Mucosa of stomach (tissue), 1 donor: ENCODE results near the gene EFNB3.

Experiments used
- H3K27me3 ChIP-seq: one replicate; pipeline ENCODE4 v1.7.0; 2013; ENCODE audit warnings: mild to moderate bottlenecking, low read length; ENCODE audit not compliant: control insufficient read depth, insufficient read depth
- H3K36me3 ChIP-seq: one replicate; pipeline ENCODE4 v1.7.0; 2013; ENCODE audit warnings: low read length; ENCODE audit not compliant: control insufficient read depth, insufficient read depth
- H3K4me1 ChIP-seq: one replicate; pipeline ENCODE4 v1.7.0; 2013; ENCODE audit warnings: mild to moderate bottlenecking, low read length; ENCODE audit not compliant: control insufficient read depth, insufficient read depth
- H3K4me3 ChIP-seq: one replicate; pipeline ENCODE4 v1.7.0; 2013; ENCODE audit warnings: low read length
- H3K9ac ChIP-seq: one replicate; pipeline ENCODE4 v1.7.0; 2013; ENCODE audit warnings: mild to moderate bottlenecking, low read length, moderate library complexity
- H3K9me3 ChIP-seq: one replicate; pipeline ENCODE4 v1.7.0; 2013; ENCODE audit warnings: mild to moderate bottlenecking, low read length, moderate library complexity; ENCODE audit not compliant: control insufficient read depth
- donor health status: Pancreatic carcinoma.

Gene EFNB3

GRCh38 chr17:7715936-7716886 is 11.2 kb downstream of the EFNB3 start:
- Histone ChIP-seq H3K4me3 (peak overlapping the region; percentile 18), H3K36me3 (no peaks in the 10 kb centered on the region), H3K27me3 (peaks cover 67% of the 10 kb centered on the region), H3K9me3 (no peaks in the 10 kb centered on the region), H3K4me1 (peaks cover 23% of the 10 kb centered on the region), H3K9ac (peak overlapping the region; percentile 59)

- H3K4me3 ChIP-seq = peak within 1 kb of the TSS; percentile 18
- H3K27me3 ChIP-seq = peaks cover 58% of the 10 kb centered on the region
- H3K36me3 ChIP-seq = no peaks in the 10 kb centered on the region
- peak within 1 kb of the TSS; percentile 59 for H3K9ac ChIP-seq
- H3K9me3 ChIP-seq = no peaks in the 10 kb centered on the region
- peaks cover 23% of the 10 kb centered on the region for H3K4me1 ChIP-seq
These were observed 12.1 kb downstream of the EFNB3 start, which contains the start of gene DNAH2 for GRCh38 chr17:7716901-7717755. DNAH2 (plus strand) TSS chr17:7717744; CDS start chr17:7719735, 1,991 bp downstream.

GRCh38 chr17:7717756-7718350 is 12.9 kb downstream of the EFNB3 start:
- peaks cover 23% of the 10 kb centered on the region for H3K4me1 ChIP-seq
- no peaks in the 10 kb centered on the region for H3K9me3 ChIP-seq
- peaks cover 50% of the 10 kb centered on the region for H3K27me3 ChIP-seq
- H3K9ac ChIP-seq = peak overlapping the region; percentile 59
- H3K4me3 ChIP-seq = peak overlapping the region; percentile 18
- no peaks in the 10 kb centered on the region for H3K36me3 ChIP-seq

GRCh38 chr17:7719661-7720060 is 14.7 kb downstream of the EFNB3 start:
- Histone ChIP-seq H3K9me3 (no peaks in the 10 kb centered on the region), H3K4me3 (no peak overlapping the region), H3K36me3 (no peaks in the 10 kb centered on the region), H3K9ac (no peak overlapping the region), H3K27me3 (peaks cover 40% of the 10 kb centered on the region), H3K4me1 (peaks cover 23% of the 10 kb centered on the region)

- Histone ChIP-seq H3K36me3 (no peaks in the 10 kb centered on the region), H3K9me3 (no peaks in the 10 kb centered on the region), H3K4me1 (peaks cover 23% of the 10 kb centered on the region), H3K4me3 (no peak overlapping the region), H3K9ac (no peak overlapping the region), H3K27me3 (peaks cover 36% of the 10 kb centered on the region)
These were observed 15.1 kb downstream of the EFNB3 start for GRCh38 chr17:7720125-7720524.

- H3K36me3 ChIP-seq = no peaks in the 10 kb centered on the region
- peaks cover 21% of the 10 kb centered on the region for H3K27me3 ChIP-seq
- no peak overlapping the region for H3K4me3 ChIP-seq
- no peaks in the 10 kb centered on the region for H3K9me3 ChIP-seq
- peaks cover 14% of the 10 kb centered on the region for H3K4me1 ChIP-seq
- H3K9ac ChIP-seq = no peak overlapping the region
These were observed 16.6 kb downstream of the EFNB3 start for GRCh38 chr17:7721612-7722011.

GRCh38 chr17:7727886-7728285 is 22.9 kb downstream of the EFNB3 start:
- H3K9me3 ChIP-seq = no peaks in the 10 kb centered on the region
- no peak overlapping the region for H3K4me3 ChIP-seq
- H3K36me3 ChIP-seq = no peaks in the 10 kb centered on the region
- no peaks in the 10 kb centered on the region for H3K27me3 ChIP-seq
- H3K4me1 ChIP-seq = no peaks in the 10 kb centered on the region
- H3K9ac ChIP-seq = no peak overlapping the region

- H3K27me3 ChIP-seq = no peaks in the 10 kb centered on the region
- no peaks in the 10 kb centered on the region for H3K9me3 ChIP-seq
These were observed 24.8 kb downstream of the EFNB3 start for GRCh38 chr17:7729816-7730215.

GRCh38 chr17:7732981-7733539 is 28.1 kb downstream of the EFNB3 start:
- Histone ChIP-seq H3K4me3 (no peak overlapping the region), H3K4me1 (no peaks in the 10 kb centered on the region)

More at GRCh38 chr17:7729816-7730215, 24.8 kb downstream of the EFNB3 start:
- no peak overlapping the region for H3K4me3 ChIP-seq
- no peak overlapping the region for H3K9ac ChIP-seq
- no peaks in the 10 kb centered on the region for H3K36me3 ChIP-seq
- no peaks in the 10 kb centered on the region for H3K4me1 ChIP-seq

GRCh38 chr17:7737601-7738000 is 32.6 kb downstream of the EFNB3 start:
- peaks cover 8% of the 10 kb centered on the region for H3K27me3 ChIP-seq
- no peak overlapping the region for H3K9ac ChIP-seq
- no peaks in the 10 kb centered on the region for H3K36me3 ChIP-seq
- H3K9me3 ChIP-seq = no peaks in the 10 kb centered on the region
- H3K4me3 ChIP-seq = no peak overlapping the region
- no peaks in the 10 kb centered on the region for H3K4me1 ChIP-seq

More at GRCh38 chr17:7732981-7733539, 28.1 kb downstream of the EFNB3 start:
- H3K9ac ChIP-seq = no peak overlapping the region
- no peaks in the 10 kb centered on the region for H3K36me3 ChIP-seq
- peaks cover 5% of the 10 kb centered on the region for H3K27me3 ChIP-seq
- H3K9me3 ChIP-seq = no peaks in the 10 kb centered on the region

GRCh38 chr17:7739746-7740145 is 34.7 kb downstream of the EFNB3 start:
- H3K4me3 ChIP-seq = no peak overlapping the region
- peaks cover 14% of the 10 kb centered on the region for H3K4me1 ChIP-seq
- H3K27me3 ChIP-seq = peaks cover 8% of the 10 kb centered on the region
- H3K9ac ChIP-seq = no peak overlapping the region
- H3K9me3 ChIP-seq = no peaks in the 10 kb centered on the region
- H3K36me3 ChIP-seq = no peaks in the 10 kb centered on the region
